TTC549 (cell line): ENCODE results near the gene SRPK2.
"Not testable (repeated sequence)": the region's sequence is repeated elsewhere in the genome, so short reads cannot be mapped to it uniquely, and the experiment has no call there.

Experiments used
- FAIRE-seq: peaks from 2 replicates; lab custom pipeline; 2012; peaks lifted over from hg19 to GRCh38; lab: Jason Lieb, UNC

SRPK2 gene

GRCh38 chr7:105304040-105304895 lies 84.5 kb downstream of the SRPK2 start:
- FAIRE-seq, result no peak

GRCh38 chr7:105300587-105300986 lies 88.1 kb downstream of the SRPK2 start:
- FAIRE-seq, result not testable (repeated sequence)

- no peak for FAIRE-seq
Observed at GRCh38 chr7:105298439-105298894, 90.3 kb downstream of the SRPK2 start.

- no peak for FAIRE-seq
Observed at GRCh38 chr7:105297985-105298384, 90.7 kb downstream of the SRPK2 start.

GRCh38 chr7:105297309-105297708 lies 91.4 kb downstream of the SRPK2 start:
- no peak for FAIRE-seq

GRCh38 chr7:105296491-105296890 lies 92.2 kb downstream of the SRPK2 start:
- no peak for FAIRE-seq

- FAIRE-seq, result no peak
Observed at GRCh38 chr7:105295596-105296352, 92.9 kb downstream of the SRPK2 start.

GRCh38 chr7:105294482-105294881 lies 94.2 kb downstream of the SRPK2 start:
- FAIRE-seq, result not testable (repeated sequence)

- no peak for FAIRE-seq
Observed at GRCh38 chr7:105289704-105290103, 99.0 kb downstream of the SRPK2 start.

GRCh38 chr7:105286441-105286840 lies 102.3 kb downstream of the SRPK2 start:
- no peak for FAIRE-seq

GRCh38 chr7:105285118-105285874 lies 103.4 kb downstream of the SRPK2 start:
- no peak for FAIRE-seq

- no peak for FAIRE-seq
Observed at GRCh38 chr7:105284014-105284413, 104.7 kb downstream of the SRPK2 start.

GRCh38 chr7:105281966-105282365 lies 106.8 kb downstream of the SRPK2 start:
- no peak for FAIRE-seq

GRCh38 chr7:105279688-105280007 lies 109.1 kb downstream of the SRPK2 start:
- FAIRE-seq, result no peak

GRCh38 chr7:105278973-105279687 lies 109.6 kb downstream of the SRPK2 start:
- no peak for FAIRE-seq

- no peak for FAIRE-seq
Observed at GRCh38 chr7:105278565-105278964, 110.2 kb downstream of the SRPK2 start.

- no peak for FAIRE-seq
Observed at GRCh38 chr7:105277341-105277740, 111.4 kb downstream of the SRPK2 start.

- no peak for FAIRE-seq
Observed at GRCh38 chr7:105270117-105270516, 118.6 kb downstream of the SRPK2 start.

- FAIRE-seq, result no peak
Observed at GRCh38 chr7:105269397-105269796, 119.3 kb downstream of the SRPK2 start.

GRCh38 chr7:105268511-105269392 lies 120.0 kb downstream of the SRPK2 start:
- FAIRE-seq, result peak; percentile 69

GRCh38 chr7:105268056-105268455 lies 120.7 kb downstream of the SRPK2 start:
- FAIRE-seq, result no peak
